Measurements from ENCODE around the gene CCDC30. TPM values are rescaled to one million over a fixed set of nuclear protein-coding genes. Genes with fewer than 3 reads are reported as not detected.

The CCDC30 gene
- total RNA-seq, 1 donor from 2014 or later = 2.0 TPM

DNA sequence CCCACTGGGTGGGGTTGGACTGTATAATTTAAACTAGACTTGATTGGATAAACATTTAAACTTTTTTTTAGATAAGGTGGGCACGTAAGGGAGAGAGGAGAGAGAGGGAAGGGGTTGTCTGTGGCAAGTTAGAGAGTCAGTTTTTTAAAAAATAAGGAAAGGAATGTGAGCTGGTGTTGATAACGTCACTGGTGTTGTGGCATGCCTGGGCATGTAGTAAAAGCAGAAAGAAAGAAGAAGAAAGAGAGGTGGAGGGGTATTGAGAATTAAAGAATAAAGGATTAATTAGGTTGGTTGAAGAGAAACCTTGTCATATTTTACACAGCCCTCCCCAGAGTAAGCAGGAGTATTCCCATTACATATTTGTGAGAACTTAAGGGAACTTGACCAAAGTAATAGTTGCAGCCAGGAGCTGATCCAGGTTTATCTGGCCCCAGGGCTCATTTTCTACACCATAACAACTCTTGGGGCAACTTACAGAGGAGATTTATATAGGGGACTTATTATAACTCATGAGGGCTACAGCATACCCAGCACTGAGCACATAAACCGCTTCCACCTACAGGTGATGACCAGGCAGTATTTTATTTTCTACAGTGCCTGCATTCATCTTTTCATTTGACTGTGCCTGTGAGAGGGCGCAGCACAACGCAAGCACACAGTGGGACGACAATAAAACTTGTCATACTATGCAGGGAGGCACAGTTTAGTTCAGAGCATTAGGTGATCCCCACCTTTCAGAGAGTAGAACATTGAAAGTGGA, 70.2 kb downstream of the CCDC30 start:
- H3K27ac Mint-ChIP-seq = no peak overlapping the region

DNA sequence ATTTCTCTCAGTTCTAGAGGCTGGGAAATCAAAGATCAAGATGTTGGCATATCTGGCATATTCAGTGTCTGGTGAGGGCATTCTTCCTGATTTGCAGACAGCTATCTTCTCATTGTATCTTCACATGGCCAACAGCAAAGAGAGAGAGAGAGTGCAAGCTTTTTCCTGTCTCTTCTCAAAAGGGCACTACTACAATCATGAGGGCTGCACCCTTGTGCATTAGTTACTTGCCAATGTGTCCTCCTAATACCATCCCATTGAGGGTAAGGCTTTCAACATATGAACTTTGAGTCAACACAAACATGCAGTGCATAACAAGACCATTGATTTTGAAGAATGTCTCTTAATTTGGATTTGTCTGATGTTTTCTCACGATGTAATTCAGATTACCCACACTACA, 78.0 kb downstream of the CCDC30 start:
- H3K27me3 Mint-ChIP-seq (ENCODE audit: insufficient read depth, low read depth) = no peaks in the 10 kb centered on the region
- no peaks in the 10 kb centered on the region for H3K9me3 Mint-ChIP-seq
- H3K4me3 Mint-ChIP-seq = no peak overlapping the region
- Histone ChIP-seq H3K9me3 (ENCODE audit: low read depth) (no peaks in the 10 kb centered on the region), H3K4me1 (no peaks in the 10 kb centered on the region), H3K79me2 (ENCODE audit: low read depth) (no peaks in the 10 kb centered on the region), H4K20me1 (ENCODE audit: low read depth) (no peaks in the 10 kb centered on the region), H3K36me3 (no peaks in the 10 kb centered on the region), H3K4me3 (no peak overlapping the region), H3F3A (ENCODE audit: low read depth) (no peaks in the 10 kb centered on the region), H3K4me2 (no peak overlapping the region), H3K9ac (no peak overlapping the region), H3K27ac (no peak overlapping the region), H3K27me3 (no peaks in the 10 kb centered on the region), H2AFZ (replicated peaks) (no peak overlapping the region)
- H3K4me1 Mint-ChIP-seq = no peaks in the 10 kb centered on the region
- peaks cover 5% of the 10 kb centered on the region for H3K36me3 Mint-ChIP-seq
- no peak for TF ChIP-seq EZH2phosphoT487 (IDR thresholded peaks at IDR 0.05)
- no peak for TF ChIP-seq EZH2 (IDR thresholded peaks at IDR 0.05)
- TF ChIP-seq, protein P1, sequence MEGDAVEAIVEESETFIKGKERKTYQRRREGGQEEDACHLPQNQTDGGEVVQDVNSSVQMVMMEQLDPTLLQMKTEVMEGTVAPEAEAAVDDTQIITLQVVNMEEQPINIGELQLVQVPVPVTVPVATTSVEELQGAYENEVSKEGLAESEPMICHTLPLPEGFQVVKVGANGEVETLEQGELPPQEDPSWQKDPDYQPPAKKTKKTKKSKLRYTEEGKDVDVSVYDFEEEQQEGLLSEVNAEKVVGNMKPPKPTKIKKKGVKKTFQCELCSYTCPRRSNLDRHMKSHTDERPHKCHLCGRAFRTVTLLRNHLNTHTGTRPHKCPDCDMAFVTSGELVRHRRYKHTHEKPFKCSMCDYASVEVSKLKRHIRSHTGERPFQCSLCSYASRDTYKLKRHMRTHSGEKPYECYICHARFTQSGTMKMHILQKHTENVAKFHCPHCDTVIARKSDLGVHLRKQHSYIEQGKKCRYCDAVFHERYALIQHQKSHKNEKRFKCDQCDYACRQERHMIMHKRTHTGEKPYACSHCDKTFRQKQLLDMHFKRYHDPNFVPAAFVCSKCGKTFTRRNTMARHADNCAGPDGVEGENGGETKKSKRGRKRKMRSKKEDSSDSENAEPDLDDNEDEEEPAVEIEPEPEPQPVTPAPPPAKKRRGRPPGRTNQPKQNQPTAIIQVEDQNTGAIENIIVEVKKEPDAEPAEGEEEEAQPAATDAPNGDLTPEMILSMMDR (IDR thresholded peaks at IDR 0.05) = no peak
- DNase-seq (ENCODE audit: low spot score) = no peak
- H3K27ac Mint-ChIP-seq = no peak overlapping the region

More for the DNA sequence above, 70.2 kb downstream of the CCDC30 start:
- H3K4me1 ChIP-seq = no peaks in the 10 kb centered on the region
- no peak overlapping the region for H3K9ac ChIP-seq
- no peaks in the 10 kb centered on the region for H3K36me3 ChIP-seq
- H3K4me2 ChIP-seq = no peak overlapping the region
- no peak for TF ChIP-seq EZH2phosphoT487 (IDR thresholded peaks at IDR 0.05)
- TF ChIP-seq, protein P1 (IDR thresholded peaks at IDR 0.05) = no peak
- TF ChIP-seq EZH2 (IDR thresholded peaks at IDR 0.05) = no peak
- no peaks in the 10 kb centered on the region for H3K27me3 Mint-ChIP-seq (ENCODE audit: insufficient read depth, low read depth)
- no peaks in the 10 kb centered on the region for H3K9me3 Mint-ChIP-seq
- no peak overlapping the region for H3K27ac ChIP-seq
- DNase-seq (ENCODE audit: low spot score) = no peak
- no peaks in the 10 kb centered on the region for H3K79me2 ChIP-seq (ENCODE audit: low read depth)
- no peak overlapping the region for H2AFZ ChIP-seq (replicated peaks)
- H3K27me3 ChIP-seq = no peaks in the 10 kb centered on the region
- H3K4me3 Mint-ChIP-seq = no peak overlapping the region
- no peaks in the 10 kb centered on the region for H3K9me3 ChIP-seq (ENCODE audit: low read depth)
- peaks cover 5% of the 10 kb centered on the region for H3K36me3 Mint-ChIP-seq
- no peaks in the 10 kb centered on the region for H3F3A ChIP-seq (ENCODE audit: low read depth)
- no peak overlapping the region for H3K4me3 ChIP-seq
- H3K4me1 Mint-ChIP-seq = no peaks in the 10 kb centered on the region
- no peaks in the 10 kb centered on the region for H4K20me1 ChIP-seq (ENCODE audit: low read depth)

DNA sequence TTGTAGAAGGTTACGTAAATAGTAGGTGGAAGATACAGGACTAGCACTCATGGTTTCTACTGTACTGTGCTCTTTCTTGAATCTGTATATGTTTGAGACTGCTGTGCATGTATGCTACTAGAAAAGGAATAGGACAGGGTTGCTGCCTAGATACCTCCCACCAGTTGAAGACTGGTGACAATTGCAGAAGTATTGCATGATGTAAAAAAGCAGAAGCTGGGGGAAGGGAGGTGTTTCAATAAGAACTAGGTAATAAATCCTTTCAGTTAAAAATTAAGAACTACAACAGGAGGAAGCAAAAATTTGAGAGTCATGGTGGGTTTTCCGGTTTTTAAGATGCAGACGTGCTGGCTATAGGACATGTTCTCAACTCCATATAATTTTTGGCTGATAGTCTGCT, 88.1 kb downstream of the CCDC30 start:
- TF ChIP-seq, protein P1 (IDR thresholded peaks at IDR 0.05) = no peak
- H3K4me1 Mint-ChIP-seq = no peaks in the 10 kb centered on the region
- H3K36me3 Mint-ChIP-seq = no peaks in the 10 kb centered on the region

More for the DNA sequence above, 88.1 kb downstream of the CCDC30 start:
- Histone ChIP-seq H3K4me1 (no peaks in the 10 kb centered on the region), H3K9me3 (ENCODE audit: low read depth) (no peaks in the 10 kb centered on the region), H3K27ac (no peak overlapping the region), H4K20me1 (ENCODE audit: low read depth) (no peaks in the 10 kb centered on the region), H3F3A (ENCODE audit: low read depth) (no peaks in the 10 kb centered on the region), H3K79me2 (ENCODE audit: low read depth) (no peaks in the 10 kb centered on the region), H3K27me3 (no peaks in the 10 kb centered on the region), H3K4me2 (no peak overlapping the region), H2AFZ (replicated peaks) (no peak overlapping the region), H3K36me3 (no peaks in the 10 kb centered on the region), H3K9ac (no peak overlapping the region), H3K4me3 (no peak overlapping the region)
- DNase-seq (ENCODE audit: low spot score) = no peak
- Mint-ChIP-seq H3K27me3 (ENCODE audit: insufficient read depth, low read depth) (no peaks in the 10 kb centered on the region), H3K27ac (no peak overlapping the region), H3K4me3 (no peak overlapping the region), H3K9me3 (no peaks in the 10 kb centered on the region)

Data from neural progenitor cell (in vitro differentiated cells).